HG03342 (cell line): ENCODE data around the gene BRSK2.

Source experiments
- ATAC-seq: cut with Tn5 transposase; IDR thresholded peaks from one replicate; pipeline ENCODE4 v1.9.1; 2021; ENCODE audit warnings: mild to moderate bottlenecking, moderate library complexity; ENCODE audit not compliant: unreplicated experiment

BRSK2 gene

DNA sequence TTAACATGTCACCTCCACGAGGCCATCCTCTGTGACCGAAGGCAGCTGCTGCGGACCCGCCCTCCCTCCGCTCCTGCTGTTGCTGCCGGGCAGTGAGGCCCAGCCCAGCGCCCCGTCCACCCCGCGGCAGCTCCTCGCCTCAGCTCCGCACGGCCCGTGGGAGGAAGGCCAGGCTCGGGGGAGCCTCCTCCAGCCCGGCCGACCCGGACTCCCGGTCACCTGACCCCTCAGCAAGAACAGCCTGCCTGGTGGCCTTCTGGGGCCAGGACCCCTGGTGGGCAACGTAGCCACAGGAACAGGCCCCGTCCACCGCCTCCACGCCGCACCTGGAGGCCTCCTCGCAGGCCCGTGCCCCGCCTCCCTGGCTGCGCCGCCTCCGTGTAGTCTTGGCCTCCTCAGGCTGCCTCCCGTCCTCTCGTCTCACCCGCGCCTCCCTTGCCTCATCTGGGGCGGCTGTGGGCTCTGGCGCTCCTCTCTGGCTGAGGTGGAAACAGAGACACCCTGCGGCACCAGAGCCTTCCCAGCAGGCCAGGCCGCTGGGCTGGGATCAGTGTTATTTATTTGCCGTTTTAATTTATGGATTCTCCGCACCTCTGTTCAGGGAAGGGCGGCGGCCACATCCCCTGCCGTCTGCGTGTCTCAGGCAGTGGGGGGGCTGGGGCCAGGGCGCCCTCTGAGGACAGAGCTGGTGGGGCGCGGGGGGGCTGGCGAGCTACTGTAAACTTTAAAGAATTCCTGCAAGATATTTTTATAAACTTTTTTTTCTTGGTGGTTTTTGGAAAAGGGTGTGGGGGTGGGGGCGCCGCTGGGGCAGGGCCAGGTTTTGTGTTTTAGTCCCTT is 71.5 kb downstream of the BRSK2 start:
- no peak for ATAC-seq

DNA sequence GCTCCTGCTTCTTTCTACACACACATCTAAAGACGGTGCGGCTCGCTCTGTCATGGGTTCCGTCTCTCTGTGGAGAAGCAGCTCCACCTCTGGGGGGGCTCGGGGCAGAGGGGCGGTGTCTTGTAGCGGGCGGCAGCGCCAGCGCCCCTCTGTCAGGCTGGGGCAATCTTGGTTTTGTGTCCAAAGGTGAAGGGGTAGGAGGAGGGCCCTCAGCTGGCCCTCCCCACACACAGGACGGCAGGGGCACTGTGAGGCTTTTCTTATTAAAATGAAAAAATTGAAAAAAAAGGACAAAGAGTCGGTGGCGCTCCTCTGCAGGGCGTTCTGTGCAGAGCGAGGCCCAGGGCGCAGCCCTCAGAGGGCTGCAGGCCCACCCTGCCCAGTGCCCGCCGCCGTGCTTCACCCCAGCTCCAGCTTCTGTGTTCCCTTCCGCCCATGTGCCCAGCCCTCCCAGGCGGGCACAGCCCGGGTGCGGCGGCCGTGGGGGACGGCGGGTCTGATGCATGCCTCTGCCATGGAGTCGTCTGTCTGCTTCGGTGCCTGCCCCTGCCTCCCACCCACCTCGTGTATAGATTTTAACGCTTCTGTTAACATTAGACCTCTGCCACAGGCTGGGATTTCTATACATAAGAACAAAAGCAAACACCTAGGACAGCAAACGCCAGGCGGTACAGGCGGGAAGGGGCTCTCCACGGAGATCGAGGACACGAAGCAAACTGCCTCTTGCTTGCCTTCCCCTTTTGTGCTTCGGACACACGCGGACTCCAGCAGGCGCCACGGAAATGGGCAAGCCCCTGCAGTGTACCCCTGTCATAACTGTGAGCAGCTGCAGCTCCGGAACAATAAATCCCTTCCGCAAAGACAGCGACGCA is 72.3 kb downstream of the BRSK2 start:
- ATAC-seq: no peak

DNA sequence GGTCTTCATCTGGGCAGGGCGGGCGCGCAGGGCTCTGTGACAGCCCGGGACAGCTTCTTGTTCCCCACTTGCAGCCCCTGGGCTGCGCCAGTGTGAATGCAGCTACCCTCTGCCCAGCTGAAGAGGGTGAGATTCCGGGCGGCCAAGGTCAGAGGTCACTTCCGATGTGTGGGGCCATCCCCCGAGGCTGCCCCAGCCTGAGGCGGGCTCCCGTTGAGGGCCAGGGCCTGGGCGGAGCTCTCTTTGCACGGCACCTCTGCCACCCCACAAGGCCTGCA is 72.9 kb downstream of the BRSK2 start:
- no peak for ATAC-seq

DNA sequence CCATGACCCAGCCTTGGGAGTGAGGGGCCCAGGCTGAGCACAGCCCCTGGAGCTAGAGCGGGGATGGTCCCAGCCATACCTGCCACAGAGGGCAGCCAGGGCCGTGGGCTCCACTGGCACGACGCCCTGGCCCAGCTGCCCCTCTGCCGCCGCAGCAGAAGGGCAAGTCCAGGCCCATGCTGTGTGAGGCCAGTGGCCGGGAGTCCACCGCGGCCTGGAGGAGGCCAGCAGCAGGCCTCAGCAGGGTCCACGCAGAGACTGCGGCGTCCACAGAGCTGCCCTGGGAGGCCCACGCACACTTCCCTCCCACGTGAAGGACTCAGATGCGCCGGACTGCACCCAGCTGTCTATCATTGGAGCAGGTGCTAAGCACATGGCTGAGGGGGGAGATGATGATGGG is 73.3 kb downstream of the BRSK2 start:
- ATAC-seq: no peak

DNA sequence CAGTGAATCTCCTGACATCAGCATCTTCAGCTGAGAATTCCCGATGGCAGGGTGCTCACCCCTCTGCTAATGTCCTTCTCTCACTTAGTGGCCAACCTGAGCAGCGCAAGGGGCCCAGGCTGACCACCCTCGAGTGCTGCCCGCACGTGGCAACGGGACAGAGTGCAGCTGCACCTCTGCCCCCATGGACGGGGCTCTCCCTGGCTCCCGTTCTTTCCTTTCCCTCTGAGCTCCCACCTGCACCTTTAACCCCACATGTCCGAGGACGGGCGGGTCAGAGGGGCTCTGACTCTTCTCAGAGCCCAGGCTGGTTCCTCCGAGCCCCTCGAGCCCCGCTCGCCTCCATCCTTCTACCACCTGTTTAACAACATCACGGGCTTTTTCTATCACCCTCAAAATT is 77.0 kb downstream of the BRSK2 start:
- no peak for ATAC-seq

DNA sequence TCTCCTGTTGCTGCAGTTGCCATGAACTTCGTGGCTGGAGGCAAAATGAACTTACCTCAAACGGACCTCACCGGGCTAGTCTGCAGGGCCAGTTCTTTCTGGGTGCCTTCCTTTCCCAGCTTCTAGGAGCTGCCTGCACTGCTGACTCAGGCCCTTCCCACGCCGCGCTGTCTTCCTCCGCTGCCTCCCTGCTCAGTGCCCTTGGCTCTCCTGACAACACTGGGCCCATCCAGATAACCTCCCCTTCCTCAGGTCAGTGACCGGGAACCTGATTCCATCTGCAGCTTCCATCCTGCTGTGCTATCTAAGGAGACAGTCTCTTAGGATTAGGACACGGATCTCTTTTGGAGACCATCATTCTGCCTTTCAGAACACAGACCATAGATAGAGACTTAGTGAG is 77.5 kb downstream of the BRSK2 start:
- no peak for ATAC-seq

DNA sequence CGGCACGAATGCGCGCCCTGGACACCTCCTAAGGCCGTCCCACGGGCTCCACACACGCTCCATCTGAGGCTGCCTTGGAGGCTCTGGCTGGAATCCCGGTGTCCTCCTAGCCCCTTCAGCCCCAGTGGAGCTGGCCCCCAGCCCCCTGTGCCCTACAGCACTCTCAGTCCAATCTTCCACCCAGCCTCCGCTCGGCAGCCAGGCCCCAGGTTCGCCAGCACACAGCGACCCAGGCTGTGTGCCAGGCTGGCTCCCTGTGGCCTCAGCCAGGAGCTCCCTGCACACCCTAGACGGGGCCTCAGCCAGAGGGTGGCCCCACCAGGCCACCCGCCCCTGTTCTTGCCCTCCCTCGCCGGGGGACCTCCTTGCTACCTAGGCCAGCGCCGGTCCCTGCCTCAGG is 78.3 kb downstream of the BRSK2 start:
- no peak for ATAC-seq

DNA sequence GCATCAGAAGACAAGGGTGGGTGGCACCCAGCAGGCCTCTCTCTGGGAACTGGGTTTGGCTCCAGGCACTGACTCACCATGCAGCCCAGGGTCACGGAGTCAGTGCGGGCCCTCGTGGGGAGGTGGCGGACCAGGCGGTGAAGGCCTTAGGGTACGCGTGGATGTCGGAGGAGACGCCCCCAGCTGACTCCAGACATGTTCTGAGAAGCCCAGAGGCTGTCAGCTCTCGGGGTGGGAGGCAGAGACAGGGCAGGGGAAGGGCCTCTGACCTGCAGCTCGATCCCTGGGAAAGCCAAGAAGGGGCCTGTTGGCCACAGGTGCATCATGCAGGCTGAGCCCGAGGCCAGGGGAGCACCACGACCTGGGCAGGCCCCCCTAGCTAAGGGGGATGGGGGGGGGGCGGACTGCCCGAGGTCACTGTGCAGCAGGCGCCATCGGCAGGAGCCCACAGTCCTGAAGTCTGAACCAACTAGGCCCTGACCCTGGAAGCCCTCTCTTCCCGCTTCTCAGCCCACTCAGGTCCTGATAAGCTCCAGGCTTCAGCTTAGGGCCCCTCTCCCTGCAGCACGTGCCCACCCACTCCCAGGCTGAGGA is 78.8 kb downstream of the BRSK2 start:
- no peak for ATAC-seq

DNA sequence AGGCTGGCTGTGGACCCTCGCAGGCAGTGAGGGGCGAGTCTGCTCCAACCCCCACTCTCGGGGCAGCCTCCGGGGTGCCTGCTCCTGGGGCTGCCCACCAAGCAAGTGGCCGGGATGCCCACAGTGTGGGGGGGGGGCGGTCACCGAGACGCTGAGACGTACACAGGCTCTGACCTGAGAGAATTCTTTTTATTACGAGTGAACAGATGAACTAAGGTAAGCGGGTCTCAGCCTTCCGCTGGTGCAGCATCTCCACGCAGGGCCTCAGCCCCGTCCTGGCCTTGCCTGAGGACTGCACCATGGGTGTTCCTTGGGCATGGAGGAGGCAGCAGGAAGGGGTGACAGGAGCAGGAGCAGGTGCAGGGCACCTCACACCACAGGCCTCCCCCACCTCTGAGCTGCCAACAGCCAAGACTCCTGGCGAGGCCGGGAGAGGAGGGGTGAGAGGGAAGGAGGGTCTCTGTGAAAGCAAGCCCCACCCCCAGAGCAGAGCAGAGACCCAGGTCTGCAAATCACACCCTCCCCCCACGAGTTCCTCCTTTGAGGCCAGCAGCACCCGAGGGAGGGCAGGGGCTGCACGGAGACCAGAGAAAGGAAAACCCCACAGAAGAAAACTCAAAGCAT is 79.7 kb downstream of the BRSK2 start:
- no peak for ATAC-seq

DNA sequence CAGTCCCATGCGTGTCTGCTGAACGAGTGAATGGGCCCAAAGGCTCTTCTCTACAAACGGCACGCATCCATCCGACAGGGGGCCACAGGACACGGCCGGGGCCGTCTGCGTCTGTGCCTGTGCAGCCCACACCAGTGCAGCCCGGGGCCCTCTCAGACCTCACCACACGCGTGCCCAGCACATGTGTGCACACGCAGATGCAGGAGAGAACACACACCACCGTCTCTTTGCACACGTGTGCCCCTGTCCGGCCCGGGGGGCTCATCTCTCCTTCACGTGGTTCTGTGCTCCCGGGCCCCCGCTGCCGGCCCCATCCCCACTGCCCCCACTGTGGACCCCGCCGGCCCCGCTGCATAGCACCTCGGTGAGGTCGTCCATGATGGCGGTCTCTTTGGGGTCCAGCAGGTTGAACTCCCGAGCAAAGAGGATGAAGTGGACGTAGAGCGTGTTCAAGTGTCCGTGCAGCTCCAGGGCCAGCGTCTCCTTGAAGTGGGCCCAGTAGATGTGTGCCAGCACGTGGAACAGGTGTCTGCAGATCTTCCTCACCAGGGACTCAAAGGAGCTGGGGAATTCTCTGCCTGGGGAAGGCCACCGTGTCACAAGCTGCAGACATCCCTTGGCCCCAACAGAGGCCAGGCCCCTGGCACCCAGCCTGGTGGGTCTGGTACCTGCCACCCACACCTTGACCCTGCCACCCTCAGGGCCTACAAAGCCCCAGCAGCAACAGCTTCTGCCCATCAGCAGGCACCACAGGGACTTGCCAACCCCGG is 80.4 kb downstream of the BRSK2 start:
- no peak for ATAC-seq

DNA sequence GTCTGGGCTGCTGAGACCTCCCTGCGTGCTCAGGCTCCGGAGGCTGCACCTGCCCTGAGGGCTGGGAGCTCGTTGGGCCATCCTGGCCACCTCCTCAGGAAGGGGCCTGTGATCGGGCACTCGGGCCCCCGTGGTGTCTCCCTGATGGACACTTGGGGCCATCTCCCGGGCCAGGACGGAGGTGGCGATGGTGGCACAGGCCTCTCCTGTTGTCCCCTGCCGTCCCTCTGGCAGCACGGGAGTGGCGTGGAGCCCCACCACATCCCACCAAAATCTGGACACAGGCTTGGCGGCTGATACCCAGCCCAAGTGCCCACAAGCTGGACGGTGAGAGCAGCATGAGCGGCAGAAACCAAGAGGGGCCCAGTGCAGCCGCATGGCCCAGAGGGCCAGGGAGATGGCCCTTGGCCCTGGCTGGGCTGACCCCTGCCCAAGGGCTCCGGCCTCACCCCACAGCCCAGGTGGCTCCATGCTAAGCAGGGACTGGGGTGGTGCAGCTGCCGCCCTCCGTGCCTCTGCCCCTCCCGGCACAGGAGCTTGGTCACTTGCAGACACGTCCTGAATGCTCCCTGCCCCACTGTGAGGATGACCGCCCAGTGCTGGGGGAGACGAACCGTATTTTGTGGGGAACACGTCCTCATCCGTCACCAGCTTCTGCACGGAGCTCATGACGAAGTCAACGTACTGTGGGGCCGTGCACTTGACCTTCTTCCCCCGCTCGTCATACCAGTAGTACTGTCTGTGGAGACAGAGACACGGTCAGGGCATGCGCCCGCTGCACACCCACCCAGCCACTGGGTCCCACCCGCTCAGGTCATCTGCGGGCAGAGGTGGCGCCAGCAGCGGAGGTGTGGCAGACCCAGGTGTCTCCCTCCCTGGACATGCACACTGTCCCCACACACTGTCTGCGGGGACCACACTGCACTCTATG is 81.2 kb downstream of the BRSK2 start:
- ATAC-seq: no peak

DNA sequence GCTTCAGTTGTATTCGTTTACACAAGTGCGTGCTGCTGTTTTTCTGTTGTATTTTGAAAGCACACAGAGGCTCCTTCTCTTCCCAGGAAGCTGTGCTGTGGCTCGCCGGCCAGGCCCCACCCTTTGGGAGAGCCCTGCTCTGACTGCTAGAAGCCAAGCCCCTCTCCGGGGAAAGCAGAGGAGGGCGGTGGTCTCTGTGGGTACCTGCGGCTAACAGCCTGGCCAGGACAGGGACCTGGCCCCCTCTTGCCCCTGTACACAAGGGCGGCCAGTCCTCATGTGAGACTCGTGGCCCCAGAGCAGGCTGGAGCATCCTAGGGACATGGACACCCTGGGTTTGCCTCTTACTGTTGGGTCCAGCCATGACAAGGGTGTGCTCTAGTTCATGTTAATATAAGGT is 82.0 kb downstream of the BRSK2 start:
- ATAC-seq: no peak

DNA sequence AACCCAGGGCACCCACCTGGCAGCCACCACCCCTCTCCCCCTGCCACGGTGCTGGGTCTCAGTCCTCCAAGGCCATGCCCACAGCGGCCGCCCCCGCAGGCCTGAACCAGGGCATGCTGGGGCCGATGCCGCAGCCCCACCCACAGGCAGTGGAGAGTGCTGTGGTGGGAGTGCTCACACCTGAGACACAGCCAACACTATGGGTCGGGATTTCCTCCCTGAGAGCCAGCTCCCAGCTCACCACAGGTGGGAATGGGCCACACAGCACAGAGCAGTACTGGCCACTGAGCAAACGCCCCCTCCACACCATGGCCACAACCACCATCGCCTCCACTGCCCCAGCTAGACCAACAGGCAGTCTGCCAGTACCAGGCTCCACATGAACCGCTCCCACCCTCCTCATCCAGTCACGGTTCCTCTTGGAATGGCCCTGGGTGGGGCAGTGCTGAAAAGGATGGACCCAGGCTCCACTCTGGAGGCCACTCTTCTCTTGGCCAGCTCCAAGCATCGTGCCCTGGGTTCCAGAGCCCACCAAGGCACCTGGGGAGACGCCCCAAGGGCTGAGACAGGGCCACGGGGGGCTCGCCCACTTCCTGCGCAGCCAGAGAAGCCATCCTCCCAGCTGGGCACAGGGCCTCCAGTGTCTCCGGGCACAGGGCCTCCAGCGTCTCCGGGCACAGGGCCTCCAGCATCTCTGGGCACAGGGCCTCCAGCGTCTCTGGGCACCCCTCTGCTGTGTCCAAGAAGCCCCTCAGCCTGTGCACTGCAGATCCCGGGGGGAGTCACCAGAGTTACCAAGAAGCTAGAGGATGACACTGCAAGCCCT is 82.7 kb downstream of the BRSK2 start:
- no peak for ATAC-seq

DNA sequence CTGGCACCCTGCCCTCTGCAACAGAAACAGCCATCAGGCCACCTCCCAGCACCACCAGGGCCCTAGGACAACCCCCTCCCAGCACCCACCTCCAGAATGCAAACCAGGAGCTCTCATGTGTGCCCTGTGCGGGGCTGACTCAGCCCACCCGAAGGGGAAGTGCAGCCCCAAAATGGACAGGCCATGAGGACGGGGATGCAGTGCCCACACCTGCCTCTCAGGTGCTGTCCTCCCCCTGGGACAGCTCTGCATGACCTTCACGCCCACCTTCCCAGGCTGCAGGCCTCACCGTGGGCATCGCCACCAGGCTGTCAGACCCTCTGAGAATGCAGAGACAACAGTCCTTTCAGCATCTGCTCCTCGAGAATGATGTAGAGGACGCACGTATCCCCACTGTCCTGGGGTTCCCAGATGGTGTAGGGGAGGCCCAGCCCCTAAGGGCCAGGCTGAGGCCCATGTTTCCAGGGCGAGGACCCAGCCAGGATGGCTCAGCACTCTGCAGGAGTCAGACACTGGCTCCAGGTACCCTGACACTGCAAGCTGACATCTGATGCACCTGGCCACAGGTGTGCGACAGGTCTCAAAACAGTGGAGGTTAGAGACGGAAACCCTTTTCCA is 83.4 kb downstream of the BRSK2 start:
- no peak for ATAC-seq

DNA sequence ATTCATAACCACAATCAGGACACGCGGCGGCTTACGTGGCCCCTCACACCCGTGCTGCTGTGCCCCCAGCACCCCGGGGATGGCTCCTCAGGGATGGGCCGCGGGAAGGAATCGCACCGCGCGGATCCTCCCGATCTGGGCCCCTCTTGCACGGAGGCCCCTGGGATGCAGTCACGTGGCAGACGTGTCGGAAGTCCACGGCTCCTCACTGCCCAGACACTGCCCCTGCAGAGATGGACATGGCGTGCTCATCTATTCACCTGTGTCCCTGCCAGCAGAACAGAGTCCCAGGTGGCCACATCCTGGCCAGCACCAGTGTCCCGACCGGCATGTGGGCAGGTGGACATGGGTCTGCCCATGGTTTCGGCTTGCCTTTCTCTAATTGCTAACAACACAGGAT is 84.1 kb downstream of the BRSK2 start:
- no peak for ATAC-seq

DNA sequence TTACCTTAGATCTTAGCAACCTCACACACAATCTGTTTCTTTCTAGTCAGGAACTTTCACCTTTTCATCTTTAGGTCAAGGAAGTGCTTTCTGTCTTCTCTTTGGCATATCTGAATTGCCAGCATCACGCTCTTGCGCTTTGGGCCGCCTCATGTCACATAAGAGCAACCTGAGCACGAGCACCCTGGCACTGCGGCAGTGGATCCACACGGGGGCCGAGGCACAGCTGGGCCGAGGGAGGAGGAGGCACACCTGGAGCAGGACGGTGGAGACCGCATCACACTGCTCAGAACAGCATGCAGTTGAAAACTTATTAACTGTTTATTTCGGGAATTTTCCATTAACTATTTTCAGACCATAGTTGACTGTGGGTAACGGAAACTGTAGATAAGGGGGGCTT is 86.1 kb downstream of the BRSK2 start:
- ATAC-seq: no peak

DNA sequence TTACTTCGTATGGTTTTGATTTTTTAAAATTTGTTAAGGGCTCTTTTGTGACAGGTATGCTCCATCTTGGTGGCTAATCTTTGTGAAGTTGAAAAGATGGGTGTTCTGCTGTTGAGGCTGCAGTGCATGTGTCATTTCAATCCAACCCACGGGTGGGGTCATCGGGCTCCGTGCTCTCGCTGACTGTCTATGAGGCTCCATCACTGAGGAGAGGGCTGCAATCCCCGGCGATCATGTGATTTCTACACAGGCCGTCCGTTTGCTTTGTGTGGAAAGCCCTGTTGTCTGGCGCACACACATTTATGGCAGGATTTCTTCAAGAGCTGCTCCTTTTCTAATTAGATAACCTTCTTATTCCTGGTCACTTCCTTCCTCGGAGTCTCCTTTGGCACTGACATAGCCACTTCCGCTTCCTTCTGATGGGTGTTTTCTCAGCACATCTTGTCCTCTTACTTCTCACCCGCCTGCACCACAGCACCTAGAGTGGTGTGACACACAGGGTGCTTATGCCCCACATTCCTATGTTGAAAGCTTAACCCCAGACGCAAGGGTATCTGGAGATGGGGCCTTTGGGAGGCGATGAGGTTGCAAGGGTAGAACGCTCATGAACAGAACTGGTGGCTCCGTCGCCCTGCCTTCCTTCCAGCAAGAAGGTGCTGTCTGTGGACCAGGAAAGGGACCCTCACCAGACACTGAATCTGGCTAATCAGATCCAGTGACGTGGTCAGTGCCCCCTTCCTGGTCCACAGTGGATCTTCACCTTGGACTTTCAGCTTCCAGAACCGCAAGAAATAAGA is 87.4 kb downstream of the BRSK2 start:
- ATAC-seq: no peak

DNA sequence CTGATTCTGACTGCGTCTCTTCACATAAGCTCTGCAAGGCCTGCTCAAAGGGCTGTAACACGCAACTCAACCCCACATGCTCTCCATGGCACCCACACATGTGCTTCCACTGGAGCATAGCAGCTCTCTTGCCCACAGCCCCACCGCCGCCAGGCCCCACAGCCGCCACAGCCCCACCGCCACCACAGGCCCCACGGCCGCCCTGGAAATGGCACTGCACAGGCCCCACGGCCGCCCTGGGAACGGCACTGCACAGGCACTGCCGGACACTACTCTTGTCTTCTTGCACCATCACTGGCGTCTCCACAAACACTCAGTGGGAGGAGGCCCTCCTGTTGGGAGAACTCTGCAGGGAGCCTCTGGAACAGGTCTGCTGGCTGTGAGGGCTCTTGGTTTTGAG is 88.3 kb downstream of the BRSK2 start:
- no peak for ATAC-seq
